ENCODE data around the gene HELB.

The HELB gene

GRCh38 chr12:66297923-66298322 is 4.4 kb upstream of the HELB start:
- no peak for TF ChIP-seq CTCF (IDR thresholded peaks at IDR 0.05; ENCODE audit: low read depth, low read length)
- H3K4me3 ChIP-seq (ENCODE audit: low read depth, low read length), result no peak overlapping the region

GRCh38 chr12:66302827-66303169 is 505 bp downstream of the HELB start:
- no peak for TF ChIP-seq CTCF (IDR thresholded peaks at IDR 0.05; ENCODE audit: low read depth, low read length)
- peak overlapping the region; percentile 90 for H3K4me3 ChIP-seq (ENCODE audit: low read depth, low read length)

- H3K4me3 ChIP-seq (ENCODE audit: low read depth, low read length), result peak overlapping the region; percentile 90
Observed at GRCh38 chr12:66303316-66303804, 1.1 kb downstream of the HELB start.

- H3K4me3 ChIP-seq (ENCODE audit: low read depth, low read length), result no peak overlapping the region
- TF ChIP-seq CTCF (IDR thresholded peaks at IDR 0.05; ENCODE audit: low read depth, low read length), result no peak
Observed at GRCh38 chr12:66304296-66304900, 2.1 kb downstream of the HELB start.

GRCh38 chr12:66309606-66310005 is 7.3 kb downstream of the HELB start:
- no peak for TF ChIP-seq CTCF (IDR thresholded peaks at IDR 0.05; ENCODE audit: low read depth, low read length)
- H3K4me3 ChIP-seq (ENCODE audit: low read depth, low read length), result no peak overlapping the region

- TF ChIP-seq CTCF (IDR thresholded peaks at IDR 0.05; ENCODE audit: low read depth, low read length), result no peak
- no peak overlapping the region for H3K4me3 ChIP-seq (ENCODE audit: low read depth, low read length)
Observed at GRCh38 chr12:66312189-66312588, 9.9 kb downstream of the HELB start.

- TF ChIP-seq CTCF (IDR thresholded peaks at IDR 0.05; ENCODE audit: low read depth, low read length), result no peak
- no peak overlapping the region for H3K4me3 ChIP-seq (ENCODE audit: low read depth, low read length)
Observed at GRCh38 chr12:66314278-66314677, 12.0 kb downstream of the HELB start.

All from WI38 (cell line).